Fibroblast of mammary gland (primary cell): ENCODE data around the gene OXSM.
A peak's percentile ranks its signal among the peaks of the same experiment; 100 is the strongest.

Experiments used
- DNase-seq: peaks from one replicate; pipeline ENCODE4 v3.0.0-alpha.2; 2010; ENCODE audit warnings: low read depth
- H3K4me3 ChIP-seq: 2 replicates; pipeline ENCODE4 v1.5.1; 2011; ENCODE audit warnings: low read depth, mild to moderate bottlenecking, low read length, moderate library complexity; ENCODE audit not compliant: control insufficient read depth
- TF ChIP-seq, protein P1 (sequence below): conservative IDR thresholded peaks from 2 replicates; pipeline ENCODE4 v1.5.1; 2011; ENCODE audit warnings: low read depth, low read length, inconsistent platforms; ENCODE audit not compliant: control insufficient read depth, insufficient read depth

OXSM gene

DNA sequence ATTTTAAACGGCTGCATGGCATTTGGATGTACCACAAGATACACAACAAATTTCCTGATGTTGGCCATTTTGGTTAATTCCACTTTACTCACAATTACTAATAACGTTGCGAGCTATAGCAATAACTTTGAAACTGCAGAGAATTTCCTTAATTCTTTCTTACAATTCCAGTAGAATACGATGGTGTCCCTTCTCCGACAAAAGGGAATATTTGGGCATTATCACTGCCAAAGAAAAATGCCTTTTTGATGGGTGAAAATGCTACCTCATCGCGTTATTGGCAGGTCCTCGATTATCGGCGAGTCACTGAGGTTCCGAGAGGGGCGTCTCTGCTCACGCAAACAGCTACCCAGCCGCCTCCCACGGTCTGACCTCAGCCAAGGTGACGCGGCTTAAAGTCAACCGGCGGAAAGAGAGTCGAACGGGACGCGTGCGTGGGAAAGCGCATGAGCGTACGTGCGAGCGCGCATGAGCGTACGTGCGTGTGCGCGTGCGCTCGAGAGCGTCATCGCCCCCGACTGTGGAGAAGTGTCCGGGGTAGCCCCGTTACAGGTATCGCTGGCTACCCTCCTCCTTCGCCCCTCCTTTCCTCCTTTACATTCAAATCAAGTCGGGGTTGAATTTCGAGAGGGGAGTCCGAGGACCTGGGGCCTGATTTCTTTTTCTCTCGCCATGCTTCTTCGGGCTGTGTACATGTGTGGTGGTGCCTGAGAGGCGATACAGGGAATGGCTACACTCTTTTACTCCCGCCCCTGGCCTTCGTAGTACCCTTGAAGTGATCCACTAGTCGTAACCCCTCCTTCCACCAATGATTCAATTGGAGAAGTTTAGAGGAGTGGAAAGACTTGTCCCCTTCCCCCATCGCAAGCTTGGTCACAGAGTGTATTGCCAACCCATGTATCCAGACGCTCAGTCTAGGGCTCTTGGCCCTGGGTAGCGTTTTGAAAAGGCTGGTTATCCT is at the start of gene OXSM:
Gene OXSM, plus strand, starts transcription at position 495 of the 961 bp plus-strand sequence. CDS start 931 bp downstream, outside the sequence.
- peak within 1 kb of the TSS; percentile 82 for H3K4me3 ChIP-seq
- TF ChIP-seq, protein P1, sequence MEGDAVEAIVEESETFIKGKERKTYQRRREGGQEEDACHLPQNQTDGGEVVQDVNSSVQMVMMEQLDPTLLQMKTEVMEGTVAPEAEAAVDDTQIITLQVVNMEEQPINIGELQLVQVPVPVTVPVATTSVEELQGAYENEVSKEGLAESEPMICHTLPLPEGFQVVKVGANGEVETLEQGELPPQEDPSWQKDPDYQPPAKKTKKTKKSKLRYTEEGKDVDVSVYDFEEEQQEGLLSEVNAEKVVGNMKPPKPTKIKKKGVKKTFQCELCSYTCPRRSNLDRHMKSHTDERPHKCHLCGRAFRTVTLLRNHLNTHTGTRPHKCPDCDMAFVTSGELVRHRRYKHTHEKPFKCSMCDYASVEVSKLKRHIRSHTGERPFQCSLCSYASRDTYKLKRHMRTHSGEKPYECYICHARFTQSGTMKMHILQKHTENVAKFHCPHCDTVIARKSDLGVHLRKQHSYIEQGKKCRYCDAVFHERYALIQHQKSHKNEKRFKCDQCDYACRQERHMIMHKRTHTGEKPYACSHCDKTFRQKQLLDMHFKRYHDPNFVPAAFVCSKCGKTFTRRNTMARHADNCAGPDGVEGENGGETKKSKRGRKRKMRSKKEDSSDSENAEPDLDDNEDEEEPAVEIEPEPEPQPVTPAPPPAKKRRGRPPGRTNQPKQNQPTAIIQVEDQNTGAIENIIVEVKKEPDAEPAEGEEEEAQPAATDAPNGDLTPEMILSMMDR: no peak
- DNase-seq: peak; percentile 95

DNA sequence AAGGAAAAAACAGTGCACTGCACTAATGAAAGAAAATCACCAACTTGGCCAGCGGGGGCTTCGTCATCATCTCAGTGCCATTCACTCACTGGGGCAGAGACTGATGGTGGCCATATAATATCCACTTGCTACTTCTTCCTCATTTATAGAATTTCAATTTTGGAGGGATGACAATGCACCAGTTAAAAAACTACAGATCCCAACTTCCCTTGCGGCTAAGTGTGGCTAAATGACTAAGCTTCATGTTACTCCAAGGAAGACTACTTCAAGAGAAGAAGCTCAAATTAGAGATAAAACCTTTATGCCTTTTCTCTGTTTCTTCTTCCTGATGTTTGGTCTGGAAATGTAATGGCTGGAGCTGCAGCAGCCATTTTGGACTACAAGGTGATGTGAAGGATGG is 45.4 kb upstream of the OXSM start:
- no peak for DNase-seq
- TF ChIP-seq, protein P1: no peak
- H3K4me3 ChIP-seq: no peak overlapping the region

DNA sequence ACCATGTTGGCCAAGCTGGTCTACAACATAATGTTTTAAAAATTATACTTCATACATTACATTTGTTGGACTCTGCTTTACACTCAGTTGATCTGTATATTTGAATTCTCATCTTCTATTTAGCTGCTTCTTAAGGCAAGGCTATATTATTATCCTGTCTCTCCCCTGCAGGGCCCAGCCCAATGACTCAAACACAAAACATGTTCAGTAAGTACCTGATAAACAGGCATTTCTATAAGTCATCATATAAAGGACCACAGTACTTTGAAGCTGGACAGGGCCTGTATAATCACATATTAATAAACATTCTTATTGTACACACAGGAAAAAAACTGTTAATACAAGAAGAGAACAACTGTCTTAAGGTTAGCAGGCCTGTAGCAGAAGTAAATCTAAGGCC is 42.9 kb upstream of the OXSM start:
- DNase-seq: no peak
- TF ChIP-seq, protein P1: no peak
- no peak overlapping the region for H3K4me3 ChIP-seq

DNA sequence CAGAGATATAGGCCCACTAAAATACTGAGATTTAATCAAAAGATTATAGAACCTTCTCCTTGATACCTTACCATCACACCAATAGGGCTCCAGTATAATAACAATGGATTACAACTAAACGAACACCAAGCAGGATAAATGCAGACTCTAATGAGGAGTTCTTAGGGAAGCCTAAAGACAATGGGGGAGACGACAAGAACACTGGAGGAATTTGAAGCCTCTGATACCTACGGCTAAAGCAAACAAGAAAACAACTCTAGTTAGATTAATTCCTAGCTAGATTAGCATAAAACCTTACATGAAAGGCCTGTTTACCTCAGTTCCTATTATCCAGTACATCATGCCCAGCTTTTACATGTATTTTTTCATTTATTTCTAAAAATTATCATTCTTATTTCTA is 41.7 kb upstream of the OXSM start:
- no peak for DNase-seq
- H3K4me3 ChIP-seq: no peak overlapping the region
- TF ChIP-seq, protein P1: no peak

DNA sequence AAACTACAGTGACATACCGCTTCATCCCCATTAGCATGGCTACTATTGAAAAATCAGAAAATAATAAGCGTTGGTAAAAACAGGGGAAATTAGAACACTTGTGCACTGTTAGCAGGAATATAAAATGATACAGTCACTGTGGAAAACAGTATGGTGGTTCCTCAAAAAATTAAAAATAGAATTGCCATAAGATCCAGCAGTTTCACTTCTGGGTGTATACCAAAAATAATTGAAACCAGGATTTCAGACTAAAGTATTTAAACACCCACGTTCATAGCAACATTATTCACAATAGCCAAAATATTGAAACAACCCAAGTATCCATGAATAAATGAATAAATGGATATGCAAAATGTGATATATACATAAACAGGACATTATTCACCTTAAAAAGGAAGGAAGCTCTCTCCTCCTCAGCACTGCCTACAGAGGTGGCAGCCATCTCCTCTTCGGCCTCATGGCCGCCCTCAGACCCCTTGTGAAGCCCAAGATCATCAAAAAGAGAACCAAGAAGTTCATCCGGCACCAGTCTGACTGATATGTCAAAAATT is 40.8 kb upstream of the OXSM start:
- no peak overlapping the region for H3K4me3 ChIP-seq
- no peak for DNase-seq
- TF ChIP-seq, protein P1: no peak

DNA sequence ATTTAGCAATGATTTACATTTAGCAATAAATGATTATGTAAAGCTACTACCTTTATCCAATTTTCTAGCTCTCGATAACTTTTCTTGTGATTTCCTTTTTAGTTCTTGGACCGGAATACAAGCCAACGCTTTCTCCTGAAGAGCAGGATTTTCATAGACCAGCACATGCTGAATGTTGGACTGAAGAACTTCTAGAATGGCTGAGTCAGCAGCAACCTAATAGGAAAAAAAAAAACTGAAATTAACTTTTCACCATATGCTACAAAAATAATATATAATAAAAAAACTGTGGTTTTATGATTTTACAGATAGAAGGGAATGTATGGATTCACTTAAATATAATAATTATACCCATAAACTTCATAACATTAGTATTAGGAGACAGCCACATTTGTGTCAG is 38.8 kb upstream of the OXSM start:
- TF ChIP-seq, protein P1: no peak
- DNase-seq: no peak

DNA sequence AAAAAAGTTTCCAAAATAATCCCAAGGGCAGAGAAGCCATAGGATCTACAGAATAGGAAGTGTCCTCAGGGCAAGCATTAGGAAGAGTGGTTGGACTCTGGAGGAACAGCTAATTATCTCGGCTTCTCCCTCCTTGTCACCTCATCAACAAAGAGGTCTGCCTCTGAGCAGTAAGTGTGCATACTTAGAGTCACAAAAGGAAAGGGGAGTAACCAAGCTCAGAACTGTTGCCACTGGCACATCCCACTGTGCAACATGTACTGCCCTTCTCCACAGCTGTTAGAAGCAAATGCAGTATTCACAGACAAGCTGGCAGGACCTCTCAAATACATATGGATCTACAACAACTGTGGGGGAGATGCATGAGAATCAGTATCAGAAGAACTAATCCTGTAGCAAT is 38.2 kb upstream of the OXSM start:
- TF ChIP-seq, protein P1: no peak
- no peak overlapping the region for H3K4me3 ChIP-seq
- DNase-seq: no peak

More for the DNA sequence above, 38.8 kb upstream of the OXSM start:
- no peak overlapping the region for H3K4me3 ChIP-seq
